Measurements from ENCODE around the gene OR4A5.
"Not testable (repeated sequence)": the region's sequence is repeated elsewhere in the genome, so short reads cannot be mapped to it uniquely, and the experiment has no call there.

Gene OR4A5

DNA sequence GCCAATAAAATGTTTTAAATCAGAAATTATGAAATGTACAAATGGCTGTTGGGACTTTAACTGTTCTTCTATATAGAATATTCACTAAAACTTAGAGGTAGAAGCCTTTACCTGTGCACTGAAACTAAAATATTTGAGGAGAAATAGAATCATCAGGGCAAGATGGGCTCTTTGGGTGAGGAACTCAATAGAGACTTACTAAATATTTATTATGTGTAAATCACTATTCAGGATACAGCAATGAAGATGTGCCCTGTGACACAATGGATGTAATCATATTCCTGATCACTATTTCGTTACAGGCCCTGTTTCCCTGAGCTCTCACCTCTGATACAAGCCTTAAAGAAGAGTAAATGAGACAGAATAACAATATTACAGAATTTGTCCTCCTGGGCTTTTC lies at the start of gene OR4A5:
TSS of gene OR4A5 (plus strand) at position 301 of the 400 bp plus-strand sequence. CDS start at position 354, 53 bp downstream.
- not testable (repeated sequence) for DNase-seq

DNA sequence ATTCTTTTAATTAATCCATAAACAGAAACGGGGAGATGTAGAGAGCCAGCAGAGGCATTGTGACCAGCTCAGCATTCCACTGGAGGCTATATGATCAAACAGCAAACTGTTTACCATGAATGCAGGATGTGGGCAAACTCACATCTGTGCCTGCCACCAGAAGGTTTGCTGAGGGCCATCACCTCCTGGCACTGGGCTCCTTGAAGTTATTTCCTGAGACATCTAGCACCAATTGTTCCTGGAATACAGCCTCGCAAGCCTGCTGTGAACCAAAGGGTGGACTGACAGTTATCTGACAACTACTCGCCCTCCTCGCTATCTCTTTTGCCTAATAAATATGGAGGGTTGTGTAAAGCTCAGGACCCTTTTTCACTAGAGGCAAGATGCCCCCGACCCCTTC lies 13.5 kb downstream of the OR4A5 start:
- DNase-seq: not testable (repeated sequence)

Measured in amygdala (tissue), 56 donors.